Measurements from ENCODE around the gene FRMD4A. TPM values are rescaled to one million over a fixed set of nuclear protein-coding genes. Genes with fewer than 3 reads are reported as not detected.

Gene FRMD4A
- total RNA-seq, 1 donor from 2014 or later = 34.6 TPM

DNA sequence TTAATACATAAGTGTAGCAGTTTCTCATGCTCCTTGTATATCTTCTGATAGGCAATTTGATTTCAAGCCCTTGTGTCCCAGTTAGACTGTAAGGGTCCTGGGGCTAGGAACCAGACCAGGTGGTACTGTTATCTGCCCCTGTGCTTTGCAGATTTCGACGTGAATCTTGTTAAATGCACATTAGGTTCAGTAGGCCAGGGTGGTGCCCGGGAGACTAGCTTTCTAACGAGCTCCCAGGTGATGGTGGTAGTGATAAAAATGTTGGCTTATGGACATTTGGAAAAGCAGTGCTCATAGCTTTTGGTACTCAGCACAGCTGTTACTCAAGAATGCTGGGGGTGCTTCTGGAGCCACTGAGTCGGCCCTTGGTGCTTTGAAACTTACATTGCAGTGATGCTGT is 679.8 kb downstream of the FRMD4A start:
- no peak for DNase-seq (ENCODE audit: low read depth)
- TF ChIP-seq CTCF (conservative IDR thresholded peaks at IDR 0.05; ENCODE audit: low read depth, low read length) = no peak
- H3K4me3 ChIP-seq (ENCODE audit: low read depth, low read length) = no peak overlapping the region

DNA sequence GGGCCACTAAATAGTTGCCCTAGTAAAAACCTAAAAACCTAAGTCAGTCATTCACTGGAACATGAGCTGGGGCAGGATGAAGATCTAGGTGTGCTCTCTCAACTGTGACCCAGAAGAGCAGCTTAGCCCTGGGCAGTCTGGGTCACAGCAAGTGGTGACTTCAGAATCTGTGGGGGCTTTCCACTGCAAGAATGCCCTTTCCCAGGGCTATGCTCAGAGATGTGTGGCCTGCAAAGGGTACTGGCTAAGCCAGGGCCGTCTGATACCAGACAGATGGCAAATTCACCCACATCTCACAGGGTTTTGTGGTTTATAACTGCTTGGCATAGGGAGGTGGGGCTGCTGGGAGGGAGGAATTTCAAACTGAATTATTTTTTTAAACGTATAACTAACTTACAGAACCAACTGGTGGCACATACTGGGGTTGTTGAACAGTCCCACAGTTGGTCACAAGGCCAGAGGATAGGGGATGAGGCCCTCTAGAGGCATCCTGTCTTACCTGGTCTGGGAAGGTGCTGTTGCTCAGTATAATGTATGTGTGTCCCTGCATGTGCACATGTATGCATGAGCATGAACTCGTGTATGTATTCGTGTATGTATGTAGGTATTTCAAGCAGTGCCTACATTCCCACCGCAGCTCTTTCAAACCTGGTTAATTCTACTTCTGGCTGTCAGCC is 680.7 kb downstream of the FRMD4A start:
- H3K4me3 ChIP-seq (ENCODE audit: low read depth, low read length) = no peak overlapping the region
- peak; percentile 3 for DNase-seq (ENCODE audit: low read depth)
- TF ChIP-seq CTCF (conservative IDR thresholded peaks at IDR 0.05; ENCODE audit: low read depth, low read length) = peak; percentile 16

DNA sequence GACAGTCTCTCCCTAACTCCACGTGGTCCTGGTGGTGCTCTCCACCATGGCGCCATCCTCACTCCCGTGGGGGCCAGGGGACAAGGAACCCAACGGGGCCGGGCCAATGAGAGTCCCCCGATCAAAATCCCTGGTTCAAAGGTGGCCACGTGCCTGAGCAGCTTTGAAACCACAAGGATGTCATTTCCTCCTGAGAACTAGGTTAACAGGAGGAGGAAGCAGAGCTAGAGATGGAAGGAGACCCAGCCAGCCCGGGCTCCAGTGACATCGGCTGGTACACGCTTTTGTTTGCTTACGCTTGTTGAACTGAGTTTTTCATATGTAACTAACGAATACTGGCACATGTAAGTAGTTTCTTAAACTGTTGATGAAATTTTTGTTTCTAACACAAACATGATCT is 682.3 kb downstream of the FRMD4A start:
- no peak for TF ChIP-seq CTCF (conservative IDR thresholded peaks at IDR 0.05; ENCODE audit: low read depth, low read length)
- no peak overlapping the region for H3K4me3 ChIP-seq (ENCODE audit: low read depth, low read length)
- no peak for DNase-seq (ENCODE audit: low read depth)

- TF ChIP-seq CTCF (conservative IDR thresholded peaks at IDR 0.05; ENCODE audit: low read depth, low read length) = no peak
- H3K4me3 ChIP-seq (ENCODE audit: low read depth, low read length) = no peak overlapping the region
- DNase-seq (ENCODE audit: low read depth) = no peak
Observed at GRCh38 chr10:13644866-13645265, 685.9 kb downstream of the FRMD4A start.

- H3K4me3 ChIP-seq (ENCODE audit: low read depth, low read length) = no peak overlapping the region
- TF ChIP-seq CTCF (conservative IDR thresholded peaks at IDR 0.05; ENCODE audit: low read depth, low read length) = no peak
- no peak for DNase-seq (ENCODE audit: low read depth)
Observed at GRCh38 chr10:13643016-13643415, 687.7 kb downstream of the FRMD4A start.

GRCh38 chr10:13642293-13642692 is 688.4 kb downstream of the FRMD4A start:
- no peak for TF ChIP-seq CTCF (conservative IDR thresholded peaks at IDR 0.05; ENCODE audit: low read depth, low read length)

GRCh38 chr10:13637894-13638293 is 692.8 kb downstream of the FRMD4A start:
- no peak for TF ChIP-seq CTCF (conservative IDR thresholded peaks at IDR 0.05; ENCODE audit: low read depth, low read length)
- DNase-seq (ENCODE audit: low read depth) = no peak
- no peak overlapping the region for H3K4me3 ChIP-seq (ENCODE audit: low read depth, low read length)

More at GRCh38 chr10:13642293-13642692, 688.4 kb downstream of the FRMD4A start:
- no peak overlapping the region for H3K4me3 ChIP-seq (ENCODE audit: low read depth, low read length)
- DNase-seq (ENCODE audit: low read depth) = no peak

Measured in epithelial cell of proximal tubule (primary cell).